Measurements from ENCODE around the gene COL5A1. TPM values are rescaled to one million over a fixed set of nuclear protein-coding genes. Genes with fewer than 3 reads are reported as not detected.

The COL5A1 gene
- 1,557 TPM for polyA plus RNA-seq (2013, experiment 1 of 2; ENCODE audit: insufficient read length)
- 1,583 TPM for polyA plus RNA-seq (2013, experiment 2 of 2; ENCODE audit: insufficient read length)

DNA sequence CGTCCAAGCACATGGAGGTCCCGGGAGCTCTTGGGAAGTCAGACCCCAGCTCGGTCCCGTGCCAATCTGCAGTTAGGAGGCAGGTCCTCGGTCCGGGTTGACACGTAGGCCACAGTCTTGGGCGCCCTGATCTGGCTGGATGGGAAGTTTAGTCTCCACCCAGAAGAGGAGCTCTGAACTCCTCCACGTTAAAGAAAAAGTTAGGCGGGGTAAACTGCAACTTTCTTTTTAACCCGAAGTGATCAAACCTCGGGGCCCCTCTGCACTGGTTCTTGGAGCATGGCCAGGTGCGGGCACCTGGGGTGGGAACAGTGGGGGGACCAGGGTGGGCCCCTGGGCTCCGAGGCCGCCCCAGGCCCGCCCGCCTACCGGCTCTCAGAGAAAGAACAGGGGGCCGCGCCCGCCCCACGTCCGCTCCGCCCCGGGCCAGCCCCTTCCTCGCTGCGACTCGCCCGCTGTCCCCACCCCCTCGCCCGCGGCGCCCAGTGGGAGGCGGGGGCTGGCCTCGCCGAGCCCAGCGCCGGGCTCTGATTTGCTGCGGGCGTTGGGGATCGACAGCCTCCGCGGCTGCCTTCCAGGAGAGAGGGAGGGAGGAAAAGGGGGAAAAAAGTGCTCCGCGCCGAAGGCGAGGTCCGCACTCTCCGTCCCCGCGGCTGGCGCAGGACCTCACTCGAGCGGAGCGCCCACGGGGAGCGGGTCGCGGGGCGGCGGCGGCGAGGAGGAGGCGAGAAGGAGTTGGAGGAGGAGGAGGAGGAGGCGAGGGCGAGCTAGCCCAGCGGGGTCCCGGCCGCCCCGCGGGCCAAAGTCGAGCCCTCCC, at the start of gene COL5A1:
COL5A1 (plus strand) TSS at position 631 of the 817 bp plus-strand sequence. CDS start 385 bp downstream, outside the sequence.
- DNase-seq = peak; percentile 97

DNA sequence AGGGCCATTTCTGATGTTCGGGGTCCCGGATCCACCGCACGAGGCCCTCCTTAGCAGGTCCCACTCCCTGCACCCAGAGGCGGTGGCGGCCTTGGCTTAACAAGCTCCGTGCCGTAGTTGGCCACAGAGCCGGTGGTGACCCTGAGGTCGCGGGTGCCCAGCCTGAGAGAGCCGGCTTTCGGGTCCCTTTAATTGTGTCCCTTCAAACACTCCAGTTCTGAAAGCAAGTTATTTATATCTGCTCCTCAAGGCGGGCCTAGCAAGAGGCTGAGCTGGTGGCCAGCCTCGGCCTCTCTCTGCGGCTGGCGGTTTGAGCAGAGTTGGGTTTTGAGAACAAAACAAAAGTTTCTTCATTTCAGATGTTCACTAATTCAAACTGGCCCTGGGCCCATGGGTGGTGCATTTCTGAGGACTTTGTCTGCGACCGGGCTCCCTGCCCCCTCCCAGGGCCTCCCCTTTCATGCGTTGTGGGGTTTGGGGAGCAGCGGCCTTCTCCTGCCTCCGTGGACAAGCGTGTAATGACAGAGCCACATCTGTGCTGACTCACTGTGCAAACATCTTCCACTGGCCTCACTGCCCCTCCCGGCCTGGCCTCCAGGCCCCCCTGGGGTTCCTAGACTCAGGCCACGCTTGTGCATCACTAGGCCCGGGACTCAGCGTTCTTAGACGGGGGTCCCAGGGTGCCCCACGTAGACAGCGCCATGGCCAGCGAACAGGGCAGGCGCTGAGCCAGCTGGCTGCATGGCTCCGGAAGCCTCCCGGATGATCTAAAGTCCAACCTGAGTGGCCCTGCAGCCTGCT, 49.4 kb upstream of the COL5A1 start:
- DNase-seq = peak; percentile 96

DNA sequence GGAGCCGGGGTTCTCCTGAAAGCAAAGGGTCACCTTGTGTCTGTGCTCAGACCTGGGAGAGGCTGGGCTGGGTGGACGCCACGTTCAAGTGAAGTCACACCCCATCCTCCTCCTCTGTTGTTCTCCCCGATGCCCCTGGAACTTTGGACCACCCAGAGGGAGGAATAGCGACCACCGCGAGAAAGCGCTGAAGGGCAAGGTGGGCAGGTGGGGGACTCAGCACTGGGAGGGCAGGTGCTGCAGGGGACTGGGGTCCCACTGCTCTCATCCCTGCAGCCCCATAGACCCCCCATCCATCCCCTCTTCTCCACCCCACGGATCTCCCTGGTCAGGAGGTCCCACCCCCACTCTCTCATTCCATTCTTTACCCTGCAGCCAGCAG, 48.8 kb upstream of the COL5A1 start:
- no peak for DNase-seq

DNA sequence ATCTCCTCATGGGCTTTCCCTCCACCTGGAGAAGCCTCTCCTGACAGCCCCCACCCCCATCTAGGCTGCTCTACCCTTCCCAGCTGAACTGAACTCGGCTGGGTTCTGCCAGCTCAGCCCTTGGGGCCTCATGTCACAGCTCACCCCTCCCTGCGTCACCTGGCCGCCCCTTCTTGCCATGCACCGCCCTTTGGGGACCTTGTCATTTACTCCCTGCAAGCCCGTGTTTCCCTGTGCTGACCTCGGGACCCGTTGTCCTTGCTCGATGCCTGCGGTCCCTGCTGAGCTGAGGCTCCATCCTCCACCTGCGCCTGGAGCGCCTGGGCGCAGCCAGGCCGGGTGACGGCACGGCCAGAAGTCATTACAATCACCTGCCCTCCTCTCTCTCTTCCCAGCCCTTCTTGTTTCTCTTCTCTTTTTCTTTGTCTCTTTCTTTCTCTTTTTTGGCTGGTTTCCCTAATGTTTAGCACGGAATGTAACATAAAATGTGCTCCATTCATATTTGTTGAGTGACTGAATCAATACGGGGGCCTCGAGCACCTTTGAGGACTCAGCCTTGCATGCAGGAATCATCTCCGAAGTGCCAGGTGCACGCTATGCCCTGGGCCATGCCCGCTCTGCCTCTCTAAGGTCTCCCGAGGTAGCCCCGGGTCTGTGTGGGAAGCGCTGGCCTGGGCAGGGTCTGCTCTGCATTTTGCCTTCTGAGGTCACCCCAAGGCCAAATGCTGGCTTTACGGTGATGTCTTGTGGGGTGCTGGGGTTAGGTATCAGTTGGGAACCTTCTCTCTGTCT, 48.1 kb upstream of the COL5A1 start:
- peak; percentile 49 for DNase-seq

DNA sequence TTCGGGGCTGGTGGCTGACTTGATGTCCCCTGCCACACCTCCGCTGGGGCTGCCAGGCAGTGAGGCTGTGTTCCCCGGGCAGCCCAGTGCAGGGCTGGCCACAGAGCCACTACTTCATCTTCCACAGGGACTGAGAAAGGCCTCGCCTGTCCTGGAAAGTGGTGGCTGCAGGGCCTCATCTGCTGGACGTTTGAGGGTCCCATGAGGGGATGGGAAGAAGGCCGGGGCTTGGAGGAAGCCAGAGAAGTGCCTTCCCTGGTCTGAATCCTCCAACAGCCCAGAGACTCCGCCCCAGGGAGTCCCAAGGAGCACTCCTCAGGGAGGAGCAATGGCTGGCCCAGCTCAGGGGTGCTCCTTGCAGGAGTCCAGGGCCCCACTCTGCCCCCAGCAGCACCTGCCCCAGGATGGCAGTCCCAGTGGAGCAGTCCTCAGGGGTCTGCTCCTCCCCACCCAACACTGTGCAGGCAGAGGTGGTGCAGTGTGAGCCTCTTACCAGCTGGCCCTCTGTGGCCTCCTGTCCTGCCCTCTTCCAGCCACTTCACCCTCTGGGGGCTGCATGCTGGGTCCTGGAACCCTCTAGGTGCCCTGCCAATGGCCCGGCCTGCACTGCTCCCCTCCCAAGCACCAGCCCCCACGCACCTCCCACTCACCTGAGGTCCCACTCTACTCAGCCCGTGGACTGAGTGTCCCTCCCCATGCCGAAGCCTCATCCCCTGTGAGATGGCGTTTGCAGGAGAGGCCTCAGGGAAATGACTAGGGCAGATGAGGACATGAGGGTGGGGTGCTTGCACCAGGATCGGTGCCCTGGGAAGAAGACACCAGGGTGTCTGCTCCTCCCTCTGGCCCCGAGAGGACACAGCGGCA, 47.3 kb upstream of the COL5A1 start:
- no peak for DNase-seq

DNA sequence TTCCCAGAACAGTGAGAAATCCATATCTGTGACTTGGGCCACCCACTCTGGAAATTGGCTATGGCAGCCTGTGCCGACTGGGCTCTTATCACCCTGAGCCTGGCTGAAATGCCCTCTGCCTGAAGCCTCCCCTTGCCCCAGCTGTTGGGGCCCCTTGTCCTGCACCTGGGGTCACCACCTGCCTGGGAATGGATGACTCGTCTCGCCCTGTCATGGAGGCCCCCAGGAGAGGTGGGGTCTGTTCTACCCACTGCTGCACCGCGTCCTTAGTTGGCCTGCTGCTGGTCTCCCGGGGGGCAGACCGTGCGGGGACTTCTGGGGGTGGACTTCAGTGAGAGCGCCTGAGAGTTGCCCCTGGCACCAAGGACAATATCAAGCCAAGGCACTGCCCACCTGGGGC, 46.6 kb upstream of the COL5A1 start:
- no peak for DNase-seq

DNA sequence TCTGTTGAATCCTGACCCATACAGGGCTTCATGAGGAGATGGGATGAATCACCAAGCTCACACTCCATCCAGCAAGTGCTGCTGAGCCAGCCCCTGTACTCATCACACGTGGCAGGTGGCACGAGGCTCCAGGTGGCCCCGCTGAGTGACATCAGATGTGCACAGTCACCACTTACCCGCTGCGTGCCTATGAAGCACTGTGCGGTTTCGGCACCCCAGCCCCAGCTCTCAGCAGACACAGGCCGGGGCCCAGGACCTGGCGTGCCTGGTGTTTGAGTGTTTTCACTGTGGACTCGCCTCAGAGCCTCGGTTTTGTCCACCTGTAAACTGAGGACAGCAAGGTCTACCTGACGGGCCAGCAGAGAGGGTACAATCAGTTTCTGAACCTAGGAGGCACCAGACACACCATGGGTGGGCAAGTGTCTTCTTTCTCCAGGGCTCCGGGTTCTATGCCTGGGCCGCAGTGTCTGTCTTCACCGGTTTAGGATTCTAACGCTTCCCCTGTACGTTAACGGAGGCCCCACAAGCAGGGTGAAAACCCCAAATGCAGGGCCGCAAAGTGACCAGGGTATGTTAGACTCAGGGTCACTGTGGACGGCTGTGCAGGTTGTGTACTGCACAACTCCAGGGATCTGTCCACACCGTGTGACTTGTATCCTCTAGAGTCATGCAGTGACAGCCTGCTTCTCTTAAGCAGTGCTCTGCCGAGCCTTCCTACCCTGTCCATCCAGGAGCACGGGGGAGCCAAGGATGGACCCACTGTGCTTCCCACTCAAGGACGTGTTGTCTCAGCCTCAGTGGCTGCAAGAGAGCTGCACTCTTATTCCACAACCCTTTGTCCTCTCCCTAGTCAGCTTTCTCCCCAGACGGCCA, 44.3 kb upstream of the COL5A1 start:
- DNase-seq = peak; percentile 21

DNA sequence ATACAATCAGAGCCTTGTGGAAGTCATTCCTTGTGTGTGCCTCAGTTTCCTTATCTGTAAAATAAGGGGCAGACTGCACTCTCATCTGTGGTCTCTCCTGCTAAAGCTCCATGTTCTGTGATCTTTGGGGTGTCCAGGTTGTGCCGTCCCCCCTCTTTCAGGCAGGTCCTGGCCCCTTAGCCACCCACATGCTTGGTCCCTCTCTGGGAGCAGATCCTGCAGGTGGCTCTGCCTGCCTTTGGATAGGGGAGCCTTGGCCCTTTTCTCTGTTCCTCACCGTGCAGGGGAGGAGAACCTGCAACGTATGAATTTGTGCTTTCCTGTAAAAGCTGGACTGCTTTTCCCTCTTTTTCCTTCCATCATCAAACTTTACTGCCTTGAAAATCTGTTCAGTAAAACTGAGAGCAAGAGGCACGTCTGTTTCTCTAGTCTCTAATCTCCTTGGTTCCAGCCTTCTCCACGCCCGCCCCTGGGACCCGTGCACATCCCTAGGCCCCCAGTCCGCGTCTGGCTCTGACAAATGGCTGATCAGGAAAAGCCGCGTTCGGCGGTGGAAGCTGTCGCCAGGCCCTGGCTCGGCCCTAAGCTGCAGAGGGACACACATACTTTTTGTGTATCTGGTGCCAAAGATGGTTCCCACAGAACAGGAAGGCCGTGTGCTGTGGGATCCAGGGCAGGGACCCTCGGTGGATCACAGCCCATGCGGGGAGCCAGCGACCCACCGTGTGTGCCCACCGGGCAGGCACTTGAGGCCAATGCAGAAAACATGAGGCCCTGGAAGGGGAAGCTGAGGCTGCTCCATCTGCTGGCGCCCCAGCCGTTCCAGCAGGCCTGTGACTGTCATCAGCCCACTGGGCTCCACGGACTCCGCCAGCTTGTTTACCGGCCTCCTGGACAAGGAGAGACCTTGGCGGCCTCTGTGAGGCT, 43.4 kb upstream of the COL5A1 start:
- peak; percentile 20 for DNase-seq

DNA sequence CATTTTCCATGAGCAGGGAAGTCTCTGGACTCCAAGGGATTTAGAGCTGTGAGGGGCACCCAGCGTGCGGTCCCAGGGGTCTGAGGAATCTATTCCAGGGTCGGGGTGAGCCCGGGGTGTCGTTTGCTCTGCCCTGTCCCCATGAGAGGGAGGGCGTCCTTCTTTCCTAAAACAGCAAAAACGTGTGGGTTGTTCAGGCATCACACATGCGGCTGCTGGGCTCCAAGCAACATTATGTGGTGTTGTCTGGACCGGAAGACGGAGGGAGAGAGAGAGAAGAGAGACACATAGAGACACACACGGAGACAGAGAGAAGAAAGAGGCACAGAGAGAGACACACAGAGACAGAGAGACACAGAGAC, 42.7 kb upstream of the COL5A1 start:
- peak; percentile 41 for DNase-seq

DNA sequence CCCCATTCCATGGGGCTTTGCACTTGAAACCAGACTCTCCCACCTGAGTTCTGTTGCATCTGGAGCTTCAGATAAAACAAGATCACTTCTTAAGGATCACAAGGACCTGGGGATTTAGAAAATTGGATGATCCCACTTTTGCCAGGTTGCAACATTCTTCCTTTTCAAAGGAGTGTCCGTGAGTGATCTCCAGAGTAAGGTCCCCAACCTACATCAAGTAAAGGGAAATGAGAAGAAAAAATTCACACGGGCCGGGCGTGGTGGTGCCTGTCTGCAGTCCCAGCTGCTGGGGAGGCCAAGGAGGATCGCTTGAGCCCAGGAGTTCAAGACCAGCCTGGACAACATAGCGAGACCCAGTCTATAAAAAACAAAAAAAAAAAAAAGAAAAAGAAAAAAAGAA, 41.2 kb upstream of the COL5A1 start:
- DNase-seq = no peak

DNA sequence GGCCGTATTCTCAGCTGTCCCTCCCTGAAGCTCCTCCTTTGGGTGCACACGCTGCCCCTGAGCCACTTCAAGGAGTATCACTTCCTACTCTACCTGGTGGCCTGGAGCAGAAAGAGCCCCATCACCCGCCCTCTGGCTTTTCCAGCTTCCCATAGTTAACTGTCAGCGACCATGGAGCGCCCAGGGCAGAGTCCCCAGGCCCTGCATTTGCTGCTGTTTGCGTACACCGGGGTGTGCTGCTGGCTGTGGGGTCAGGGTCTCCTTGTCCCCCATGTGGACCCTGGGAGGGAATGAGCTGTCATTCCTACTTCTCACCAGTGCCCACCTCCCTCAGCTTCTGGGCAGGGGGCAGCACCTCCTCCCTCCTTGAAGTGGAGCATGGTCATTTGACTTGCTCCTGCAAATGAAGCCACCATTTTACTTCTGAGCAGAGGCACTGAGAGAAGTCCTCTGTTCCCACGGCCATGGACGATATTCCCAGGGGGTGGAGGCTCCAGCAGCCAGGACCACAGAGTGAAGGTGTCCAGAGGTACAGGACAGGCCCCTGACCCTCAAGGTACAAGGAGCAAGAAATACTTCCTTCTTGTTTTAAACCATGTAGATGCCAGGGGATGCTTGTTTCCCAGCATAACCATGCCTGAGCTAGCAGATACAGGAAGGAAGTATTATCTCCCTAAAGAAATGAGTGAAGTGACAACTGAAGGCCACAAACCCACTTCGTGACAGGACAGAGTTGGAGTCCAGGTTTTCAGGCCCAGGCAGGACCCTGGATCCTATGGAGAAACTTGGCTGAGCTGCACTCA, 40.6 kb upstream of the COL5A1 start:
- DNase-seq = no peak

DNA sequence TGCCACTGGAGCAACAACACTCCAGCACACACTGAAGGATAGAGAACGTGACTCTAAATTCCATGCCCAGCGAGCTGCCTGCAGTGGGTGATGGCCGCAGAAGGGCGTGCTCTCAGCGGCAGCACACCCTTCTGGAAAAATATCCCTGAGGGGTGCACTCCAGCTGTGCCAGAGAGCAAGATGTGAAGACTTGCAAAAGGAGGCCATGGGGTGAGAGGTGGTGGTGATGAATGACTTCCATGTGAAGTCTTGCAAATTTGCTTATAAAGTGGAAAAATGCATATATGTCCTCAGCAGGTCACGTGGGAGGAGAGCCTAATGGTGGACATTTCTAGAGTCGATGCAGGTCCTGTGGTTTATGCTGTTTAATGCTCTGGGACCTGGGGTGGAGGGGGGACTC, 39.8 kb upstream of the COL5A1 start:
- DNase-seq = peak; percentile 68

DNA sequence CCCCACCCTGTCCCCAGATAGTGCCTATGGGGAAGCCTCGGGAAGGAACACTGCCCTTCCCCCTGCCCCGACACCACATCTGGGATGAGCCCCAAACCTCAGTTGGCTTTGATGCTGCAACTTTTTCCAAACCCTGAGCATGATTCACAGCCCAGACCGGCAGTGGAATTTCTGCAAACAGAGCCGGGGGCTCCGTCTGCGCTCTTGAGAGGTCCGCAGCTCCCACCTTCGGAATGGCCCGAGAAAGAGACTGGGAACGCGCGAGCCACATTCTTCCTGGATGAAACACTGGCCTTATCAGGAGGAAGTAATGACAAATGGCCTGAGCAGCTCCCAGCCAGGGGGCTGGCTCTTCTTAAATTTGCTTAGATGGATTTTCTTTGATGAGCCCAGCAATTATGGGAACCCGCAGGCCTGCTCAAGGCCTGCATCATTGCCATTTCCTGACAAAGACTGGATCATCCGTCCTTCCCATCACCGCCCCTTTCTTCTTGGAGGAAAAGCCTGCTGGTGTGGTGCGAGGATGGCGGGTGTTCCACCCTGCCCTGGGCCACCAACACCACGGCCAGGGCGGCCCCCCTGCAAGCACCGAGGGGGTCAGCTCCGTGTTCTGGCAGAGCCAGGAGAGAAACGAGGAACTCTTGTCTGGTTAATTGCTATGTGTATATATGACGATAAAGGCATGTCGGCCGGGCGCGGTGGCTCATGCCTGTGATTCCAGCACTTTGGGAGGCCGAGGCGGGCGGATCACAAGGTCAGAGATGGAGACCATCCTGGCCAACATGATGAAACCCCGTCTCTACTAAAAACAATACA, 38.8 kb upstream of the COL5A1 start:
- peak; percentile 100 for DNase-seq

DNA sequence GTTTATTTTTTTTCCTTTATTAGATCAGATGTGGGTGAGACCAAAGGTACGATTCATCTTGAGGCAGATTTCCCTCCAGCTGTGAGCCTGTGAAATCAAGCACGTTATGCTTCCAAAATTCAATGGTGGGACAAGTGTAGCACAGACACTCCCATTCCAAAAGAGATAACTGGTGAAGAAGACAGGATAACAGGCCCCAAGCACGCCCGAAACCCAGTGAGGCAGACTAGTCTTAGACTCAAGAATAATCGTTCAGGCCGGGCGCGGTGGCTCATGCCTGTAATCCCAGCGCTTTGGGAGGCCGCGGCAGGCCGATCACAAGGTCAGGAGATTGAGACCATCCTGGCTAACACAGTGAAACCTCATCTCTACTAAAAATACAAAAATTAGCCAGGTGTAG, 36.8 kb upstream of the COL5A1 start:
- no peak for DNase-seq

DNA sequence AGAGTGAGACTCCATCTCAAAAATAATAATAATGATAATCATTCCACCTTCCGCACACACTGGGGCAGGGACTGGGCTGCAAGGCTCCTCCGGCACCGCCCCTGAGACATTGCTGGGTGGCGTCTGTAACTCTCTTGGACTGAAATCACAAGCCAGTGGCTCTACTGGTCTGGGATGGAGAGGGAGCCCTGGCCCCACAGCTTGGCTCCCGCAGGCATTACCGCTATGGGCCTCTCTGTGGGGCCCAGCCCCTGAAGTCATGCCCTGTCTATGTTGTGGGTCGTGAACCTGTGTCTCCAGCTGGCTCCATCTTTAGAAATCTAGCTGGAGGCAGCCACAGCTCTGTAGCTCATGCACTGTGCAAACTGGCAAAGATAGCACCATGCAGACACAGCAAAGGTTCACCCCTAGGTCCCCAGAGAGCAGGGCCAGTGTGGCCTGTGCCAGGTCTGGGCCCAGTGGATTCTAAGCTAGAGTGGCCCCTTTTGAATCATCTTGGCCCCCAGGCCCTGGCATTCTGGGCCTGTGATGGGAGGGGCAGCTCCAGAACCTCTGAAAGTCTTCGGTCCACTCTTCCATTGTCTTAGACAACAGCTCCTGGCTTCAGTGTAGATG, 36.1 kb upstream of the COL5A1 start:
- no peak for DNase-seq

DNA sequence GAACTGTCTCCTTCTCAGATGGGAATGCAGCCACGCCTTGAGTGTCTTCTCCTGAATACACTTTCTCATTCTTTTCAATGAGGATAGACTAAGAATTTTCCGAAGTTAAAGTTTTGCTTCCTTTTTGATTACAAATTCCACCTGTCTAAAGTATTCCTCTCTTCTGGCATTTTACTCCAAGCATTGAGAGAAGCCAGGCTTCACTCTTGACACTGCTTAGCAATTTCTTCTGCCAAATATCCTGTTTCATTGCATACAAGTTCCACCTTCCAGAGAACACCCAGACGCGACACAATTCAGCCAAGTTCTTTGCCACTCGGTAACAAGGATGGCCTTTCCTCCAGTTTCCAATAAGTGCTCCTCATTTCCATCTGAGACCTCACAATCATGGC, 35.6 kb upstream of the COL5A1 start:
- no peak for DNase-seq

DNA sequence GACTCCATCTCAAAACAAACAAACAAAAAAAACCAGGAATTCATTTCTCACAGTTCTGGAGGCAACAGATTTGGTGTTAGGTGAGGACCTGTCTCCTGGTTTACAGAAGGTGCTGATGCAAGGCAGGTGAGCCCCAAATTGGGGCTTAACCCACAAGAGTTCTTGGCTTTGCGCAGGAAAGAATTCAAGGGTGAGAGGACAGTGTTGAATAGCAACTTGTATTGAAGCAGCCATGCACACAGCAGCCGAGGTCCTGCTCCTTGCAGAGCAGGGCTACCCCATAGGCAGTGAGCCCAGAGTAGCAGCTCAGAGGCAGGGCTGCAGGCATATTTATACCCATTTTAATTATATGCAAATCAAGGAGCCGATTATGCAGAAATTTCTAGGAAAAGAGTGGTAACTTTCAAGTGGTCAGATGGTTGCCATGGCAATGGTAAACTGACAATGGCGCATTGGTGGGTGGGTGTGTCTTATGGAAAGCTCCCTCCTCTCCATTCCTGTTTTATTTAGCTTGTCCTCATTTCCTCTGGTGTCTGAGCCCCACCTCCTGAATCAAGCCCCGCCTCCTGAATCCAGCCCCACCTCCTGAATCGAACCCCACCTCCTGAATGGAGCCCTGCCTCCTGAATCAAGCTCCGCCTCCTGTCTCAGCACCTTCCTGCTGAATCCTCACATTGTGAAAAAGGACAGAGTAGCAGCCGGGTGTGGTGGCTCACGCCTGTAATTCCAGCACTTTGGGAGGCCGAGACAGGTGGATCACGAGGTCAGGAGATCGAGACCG, 34.5 kb upstream of the COL5A1 start:
- no peak for DNase-seq
